HCT116 (cell line): ENCODE measurements around the gene FITM2. TPM values are rescaled to one million over a fixed set of nuclear protein-coding genes. Genes with fewer than 3 reads are reported as not detected.
A peak's percentile ranks its signal among the peaks of the same experiment; 100 is the strongest.

ENCODE experiments used
- ATAC-seq: fragments of 200-7000 bp; cut with Tn5 transposase; 2 replicates; pipeline ENCODE4 v1.9.1; 2020; ENCODE audit warnings: mild to moderate bottlenecking, moderate library complexity
- BruUV-seq: library from RNA; stranded (reverse); fragments of 400-500 nt; replicated peaks from 2 replicates; lab custom pipeline; 2021; lab: Mats Ljungman, UMichigan
- CTCF ChIA-PET: fragments of 300-600 bp; sonication (Branson Sonifier 250); formaldehyde crosslinking; loops from one replicate; lab custom pipeline; 2021; ENCODE audit warnings: antibody characterized with exemption; lab: Charles Lee
- POLR2A ChIA-PET: fragments of 300-600, 350-600 bp; sonication (Branson Sonifier 250); formaldehyde crosslinking; loops from one replicate; lab custom pipeline; 2021; ENCODE audit warnings: antibody characterized with exemption; lab: Charles Lee
- RAD21 ChIA-PET, 2 experiments: fragments of 300-600 bp; sonication (Branson Sonifier 250); formaldehyde crosslinking; loops; one replicate each; lab custom pipeline; 2023; ENCODE audit warnings: low total read pairs in 2 of 2; ENCODE audit not compliant: uncharacterized antibody in 2 of 2, unreplicated experiment in 2 of 2, low non-redundant PET in 1 of 2; lab: Charles Lee
- DNase-seq: peaks from one replicate; pipeline ENCODE4 v3.0.0-alpha.2; 2010; ENCODE audit warnings: low read depth, low spot score
- H2AFZ ChIP-seq: fragments of 200-600 bp; shearing (Covaris generic), sonication (generic); 2 replicates; pipeline ENCODE4 v1.6.1; 2017; ENCODE audit warnings: low read depth, mixed run types, mixed read lengths, antibody characterized with exemption, low read length; ENCODE audit not compliant: poor library complexity, severe bottlenecking
- H3K27ac ChIP-seq: 2 replicates; pipeline ENCODE4 v1.5.1; 2012; ENCODE audit warnings: low read depth, low read length
- H3K27me3 ChIP-seq: fragments of 200-600 bp; sonication (generic); 2 replicates; pipeline ENCODE4 v1.6.1; 2016; ENCODE audit warnings: mixed run types, low read length, mixed read lengths; ENCODE audit not compliant: insufficient read depth
- H3K36me3 ChIP-seq, 2 experiments: fragments of 200-500 bp in 1 of 2; fragments of 200-600 bp in 1 of 2; sonication (Bioruptor generic) in 1 of 2; sonication (generic) in 1 of 2; 2 replicates each; pipeline versions ENCODE4 v1.5.1 to v1.6.1; 2014 to 2016; ENCODE audit warnings: low read length in 2 of 2, inconsistent platforms in 1 of 2, mixed read lengths in 1 of 2, mixed run types in 1 of 2; ENCODE audit not compliant: insufficient read depth in 2 of 2, control insufficient read depth in 1 of 2
- H3K4me1 ChIP-seq, 2 experiments: fragments of 200-600 bp in 1 of 2; sonication (generic) in 1 of 2; 2 replicates each; pipeline versions ENCODE4 v1.5.1 to v1.6.1; 2012 to 2017; ENCODE audit warnings: low read length in 2 of 2, inconsistent platforms in 1 of 2, mild to moderate bottlenecking in 1 of 2, mixed read lengths in 1 of 2, mixed run types in 1 of 2, moderate library complexity in 1 of 2; ENCODE audit not compliant: insufficient read depth in 2 of 2, control insufficient read depth in 1 of 2
- H3K4me2 ChIP-seq: fragments of 200-600 bp; sonication (generic); 2 replicates; pipeline ENCODE4 v1.6.1; 2017; ENCODE audit warnings: mixed run types, low read length, mixed read lengths
- H3K4me3 ChIP-seq, 2 experiments: fragments of 200-600 bp in 1 of 2; sonication (generic) in 1 of 2; replicated peaks in 1 of 2; 2 replicates each; pipeline ENCODE4 v1.5.1; 2011 to 2016; ENCODE audit warnings: low read length in 2 of 2, control low read depth in 1 of 2, low read depth in 1 of 2, mild to moderate bottlenecking in 1 of 2, mixed read lengths in 1 of 2, mixed run types in 1 of 2
- H3K79me2 ChIP-seq: fragments of 200-600 bp; sonication (generic); 2 replicates; pipeline ENCODE4 v1.6.1; 2017; ENCODE audit warnings: mild to moderate bottlenecking, mixed run types, low read length, moderate library complexity, mixed read lengths; ENCODE audit not compliant: insufficient read depth
- H3K9ac ChIP-seq: fragments of 200-600 bp; sonication (generic); 2 replicates; pipeline ENCODE4 v1.6.1; 2016; ENCODE audit warnings: low read length, mixed read lengths
- H3K9me2 ChIP-seq: fragments of 200-600 bp; sonication (generic), shearing (Covaris generic); 2 replicates; pipeline ENCODE4 v1.6.1; 2017; ENCODE audit warnings: mixed run types, mild to moderate bottlenecking, moderate library complexity; ENCODE audit not compliant: insufficient read depth
- H3K9me3 ChIP-seq, 2 experiments: fragments of 200-500 bp in 1 of 2; fragments of 200-600 bp in 1 of 2; sonication (Bioruptor generic) in 1 of 2; sonication (generic) in 1 of 2; 2 replicates each; pipeline ENCODE4 v1.6.1; 2014 to 2017; ENCODE audit warnings: low read length in 2 of 2, mixed read lengths in 2 of 2, inconsistent platforms in 1 of 2, low read depth in 1 of 2, mild to moderate bottlenecking in 1 of 2, mixed run types in 1 of 2, moderate library complexity in 1 of 2; ENCODE audit not compliant: control insufficient read depth in 1 of 2, insufficient read depth in 1 of 2
- H4K20me1 ChIP-seq: fragments of 200-600 bp; sonication (generic), shearing (Covaris generic); 2 replicates; pipeline ENCODE4 v1.6.1; 2017; ENCODE audit warnings: mixed run types, mild to moderate bottlenecking, moderate library complexity; ENCODE audit not compliant: insufficient read depth
- EZH2 ChIP-seq: fragments of 200-600 bp; sonication (generic); IDR thresholded peaks from 2 replicates; pipeline ENCODE4 v1.6.1; 2017; ENCODE audit warnings: antibody characterized with exemption, mixed run types
- EZH2phosphoT487 ChIP-seq: fragments of 200-600 bp; IDR thresholded peaks from 2 replicates; pipeline ENCODE4 v1.6.1; 2018; ENCODE audit warnings: antibody characterized with exemption, borderline replicate concordance
- FOSL1 ChIP-seq: IDR thresholded peaks from 2 replicates; pipeline ENCODE4 v1.6.1; 2012; ENCODE audit warnings: low read depth
- POLR2A ChIP-seq: IDR thresholded peaks from 2 replicates; pipeline ENCODE4 v1.7.0; 2011; ENCODE audit warnings: borderline replicate concordance; ENCODE audit not compliant: insufficient read depth, insufficient read length; ENCODE audit errors: extremely low read depth
- SIN3A ChIP-seq: IDR thresholded peaks from 2 replicates; pipeline ENCODE4 v1.6.1; 2012; ENCODE audit warnings: low read depth
- SP1 ChIP-seq: IDR thresholded peaks from 2 replicates; pipeline ENCODE4 v1.6.1; 2012; ENCODE audit warnings: low read depth
- SRF ChIP-seq: IDR thresholded peaks from 2 replicates; pipeline ENCODE4 v1.6.1; 2012; ENCODE audit warnings: low read depth
- ZFX ChIP-seq: fragments of 450-650 bp; IDR thresholded peaks from 2 replicates; pipeline ENCODE4 v1.6.1; 2017
- ZNF274 ChIP-seq: fragments of 200-500 bp; sonication (Bioruptor generic); IDR thresholded peaks from 2 replicates; pipeline ENCODE4 v1.6.1; 2014; ENCODE audit warnings: mild to moderate bottlenecking, low read depth, low read length, inconsistent platforms
- intact Hi-C: fragments of 100-400 bp; cut with micrococcal nuclease; formaldehyde crosslinking; loops from 2 replicates; pipeline ENCODE4 v1.10.0; 2022
- total RNA-seq: library from RNA; stranded (reverse); gene quantifications from one replicate; pipeline ENCODE4 v1.2.1, GENCODE V29; 2021; ENCODE audit not compliant: unreplicated experiment
- TF ChIP-seq, protein P1 (sequence below): IDR thresholded peaks from 2 replicates; pipeline ENCODE4 v1.6.1; 2011; ENCODE audit warnings: mild to moderate bottlenecking, low read length, moderate library complexity; ENCODE audit not compliant: insufficient replicate concordance; ENCODE audit errors: extremely low read depth
- TF ChIP-seq, protein P2 (sequence below), 3 experiments: fragments of 200-600 bp in 1 of 3; sonication (generic) in 1 of 3; IDR thresholded peaks in 2 of 3; conservative IDR thresholded peaks in 1 of 3; 2 replicates each; pipeline ENCODE4 v1.5.1; 2012 to 2017; ENCODE audit warnings: low read depth in 2 of 3, low read length in 2 of 3, antibody characterized with exemption in 1 of 3, borderline replicate concordance in 1 of 3, control low read depth in 1 of 3, mild to moderate bottlenecking in 1 of 3, mixed read lengths in 1 of 3, mixed run types in 1 of 3, moderate library complexity in 1 of 3; ENCODE audit not compliant: insufficient read depth in 1 of 3

Gene FITM2
- total RNA-seq, 1 experiment from 2014 or later: 5.2 TPM

DNA sequence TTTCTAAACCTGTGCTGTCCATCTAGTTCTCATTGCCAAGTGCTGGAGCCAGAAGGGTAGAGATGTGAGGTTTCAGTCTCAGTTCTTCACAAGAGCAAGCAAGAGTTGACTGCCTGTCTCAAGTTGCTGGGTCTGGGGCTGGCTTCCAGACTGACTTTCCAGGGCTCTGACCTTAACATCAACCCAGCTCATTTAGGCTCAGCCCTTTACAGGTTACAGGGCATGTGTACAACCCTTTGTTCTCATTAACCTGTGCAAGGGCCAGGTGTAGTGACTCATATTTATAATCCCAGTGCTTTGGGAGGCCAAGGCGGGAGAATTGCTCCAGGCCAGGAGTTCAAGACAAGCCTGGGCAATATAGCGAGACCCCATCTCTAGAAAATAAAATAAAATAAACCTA is 30.6 kb downstream of the FITM2 start:
- Histone ChIP-seq H2AFZ (no peak overlapping the region), H3K9me3 (no peaks in the 10 kb centered on the region), H3K36me3 (no peaks in the 10 kb centered on the region), H3K27me3 (no peaks in the 10 kb centered on the region), H3K79me2 (no peaks in the 10 kb centered on the region), H3K27ac (no peak overlapping the region), H3K9me2 (no peaks in the 10 kb centered on the region), H3K4me2 (no peak overlapping the region), H4K20me1 (no peaks in the 10 kb centered on the region), H3K4me1 (peaks cover 0 to 20% of the 10 kb centered on the region in 2 experiments; a peak in 1 of 4 replicates), H3K4me3 (no peak overlapping the region), H3K9ac (no peak overlapping the region)
- TF ChIP-seq ZFX (no peak), FOSL1 (no peak), SIN3A (no peak), EZH2phosphoT487 (no peak), EZH2 (no peak), POLR2A (no peak), SP1 (no peak), SRF (no peak), ZNF274 (no peak)
- TF ChIP-seq, protein P1, sequence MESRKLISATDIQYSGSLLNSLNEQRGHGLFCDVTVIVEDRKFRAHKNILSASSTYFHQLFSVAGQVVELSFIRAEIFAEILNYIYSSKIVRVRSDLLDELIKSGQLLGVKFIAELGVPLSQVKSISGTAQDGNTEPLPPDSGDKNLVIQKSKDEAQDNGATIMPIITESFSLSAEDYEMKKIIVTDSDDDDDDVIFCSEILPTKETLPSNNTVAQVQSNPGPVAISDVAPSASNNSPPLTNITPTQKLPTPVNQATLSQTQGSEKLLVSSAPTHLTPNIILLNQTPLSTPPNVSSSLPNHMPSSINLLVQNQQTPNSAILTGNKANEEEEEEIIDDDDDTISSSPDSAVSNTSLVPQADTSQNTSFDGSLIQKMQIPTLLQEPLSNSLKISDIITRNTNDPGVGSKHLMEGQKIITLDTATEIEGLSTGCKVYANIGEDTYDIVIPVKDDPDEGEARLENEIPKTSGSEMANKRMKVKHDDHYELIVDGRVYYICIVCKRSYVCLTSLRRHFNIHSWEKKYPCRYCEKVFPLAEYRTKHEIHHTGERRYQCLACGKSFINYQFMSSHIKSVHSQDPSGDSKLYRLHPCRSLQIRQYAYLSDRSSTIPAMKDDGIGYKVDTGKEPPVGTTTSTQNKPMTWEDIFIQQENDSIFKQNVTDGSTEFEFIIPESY: no peak
- TF ChIP-seq, protein P2, sequence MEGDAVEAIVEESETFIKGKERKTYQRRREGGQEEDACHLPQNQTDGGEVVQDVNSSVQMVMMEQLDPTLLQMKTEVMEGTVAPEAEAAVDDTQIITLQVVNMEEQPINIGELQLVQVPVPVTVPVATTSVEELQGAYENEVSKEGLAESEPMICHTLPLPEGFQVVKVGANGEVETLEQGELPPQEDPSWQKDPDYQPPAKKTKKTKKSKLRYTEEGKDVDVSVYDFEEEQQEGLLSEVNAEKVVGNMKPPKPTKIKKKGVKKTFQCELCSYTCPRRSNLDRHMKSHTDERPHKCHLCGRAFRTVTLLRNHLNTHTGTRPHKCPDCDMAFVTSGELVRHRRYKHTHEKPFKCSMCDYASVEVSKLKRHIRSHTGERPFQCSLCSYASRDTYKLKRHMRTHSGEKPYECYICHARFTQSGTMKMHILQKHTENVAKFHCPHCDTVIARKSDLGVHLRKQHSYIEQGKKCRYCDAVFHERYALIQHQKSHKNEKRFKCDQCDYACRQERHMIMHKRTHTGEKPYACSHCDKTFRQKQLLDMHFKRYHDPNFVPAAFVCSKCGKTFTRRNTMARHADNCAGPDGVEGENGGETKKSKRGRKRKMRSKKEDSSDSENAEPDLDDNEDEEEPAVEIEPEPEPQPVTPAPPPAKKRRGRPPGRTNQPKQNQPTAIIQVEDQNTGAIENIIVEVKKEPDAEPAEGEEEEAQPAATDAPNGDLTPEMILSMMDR (IDR thresholded peaks at IDR 0.05 in 2 of 3, conservative IDR thresholded peaks at IDR 0.05 in 1 of 3; ENCODE audit: borderline replicate concordance in 1 of 3, insufficient read depth in 1 of 3, low read depth in 2 of 3, low read length in 2 of 3): no peak
- ChIA-PET POLR2A (no interaction called here), CTCF (no interaction called here), RAD21 (no interaction called here)
- no TSS peak for BruUV-seq
- ATAC-seq (0 out of 2 replicates have a peak, but pooled peaks have one; percentile 22), DNase-seq (no peak)
- intact Hi-C loops: no loop called here
